Tibial nerve (tissue), 4 donors: ENCODE data around the gene PORCN. TPM values are rescaled to one million over a fixed set of nuclear protein-coding genes. Genes with fewer than 3 reads are reported as not detected.
"Not testable (repeated sequence)": the region's sequence is repeated elsewhere in the genome, so short reads cannot be mapped to it uniquely, and the experiment has no call there.

Experiments used
- DNase-seq, 2 donors: peaks; one replicate each; pipeline ENCODE4 v3.0.0-alpha.2; 2019; ENCODE audit warnings: low spot score in 2 of 2
- H3K27ac ChIP-seq, 4 donors: fragments of 200-600 bp; sonication (generic) in 3 of 4; one replicate each; pipeline ENCODE4 v1.5.1; 2017 to 2019; ENCODE audit warnings: mild to moderate bottlenecking in 1 of 4
- H3K27me3 ChIP-seq, 2 donors: fragments of 200-600 bp; sonication (generic) in 1 of 2; one replicate each; pipeline versions ENCODE4 v1.5.1 to v1.6.0; 2017 to 2019
- H3K36me3 ChIP-seq, 3 donors: fragments of 200-600 bp; sonication (generic); one replicate each; pipeline ENCODE4 v1.5.1; 2018 to 2019
- H3K4me1 ChIP-seq, 4 donors: fragments of 200-600 bp; sonication (generic) in 3 of 4; one replicate each; pipeline ENCODE4 v1.5.1; 2017 to 2019
- H3K4me3 ChIP-seq, 4 donors: fragments of 200-600 bp; sonication (generic) in 3 of 4; one replicate each; pipeline ENCODE4 v1.5.1; 2017 to 2019; ENCODE audit warnings: mild to moderate bottlenecking in 1 of 4, moderate library complexity in 1 of 4
- H3K9me3 ChIP-seq, 4 donors: fragments of 200-600 bp; sonication (generic) in 3 of 4; one replicate each; pipeline ENCODE4 v1.5.1; 2017 to 2019
- CTCF ChIP-seq, 5 experiments: fragments of 200-600 bp in 3 of 5; fragments of 450-650 bp in 2 of 5; sonication (generic) in 3 of 5; IDR thresholded peaks; one replicate each; pipeline ENCODE4 v1.5.1; 2016 to 2019; ENCODE audit warnings: antibody characterized with exemption in 5 of 5, mild to moderate bottlenecking in 3 of 5, moderate library complexity in 2 of 5
- EP300 ChIP-seq, 2 donors: sonication (generic); formaldehyde crosslinking; IDR thresholded peaks; one replicate each; pipeline ENCODE4 v1.6.1; 2017; ENCODE audit warnings: antibody characterized with exemption in 2 of 2, mild to moderate bottlenecking in 1 of 2
- POLR2A ChIP-seq, 2 donors: fragments of 450-650 bp; IDR thresholded peaks; one replicate each; pipeline ENCODE4 v1.6.1; 2017; ENCODE audit warnings: antibody characterized with exemption in 2 of 2, mild to moderate bottlenecking in 2 of 2, moderate library complexity in 2 of 2
- WGBS, 2 donors: methylation state at CpG; one replicate each; pipeline ENCODE4 v1.1.5; 2018; 5-methylcytosine and 5-hydroxymethylcytosine counted together
- total RNA-seq, 4 donors: library from RNA; depleted of rRNA; stranded (reverse); fragments of >200 nt; gene quantifications; one replicate each; pipeline ENCODE4 v1.1.0, GENCODE V29; 2016

The PORCN gene
- total RNA-seq, 4 donors from 2014 or later: 8.8 to 19.8 (median 16.1) TPM

DNA sequence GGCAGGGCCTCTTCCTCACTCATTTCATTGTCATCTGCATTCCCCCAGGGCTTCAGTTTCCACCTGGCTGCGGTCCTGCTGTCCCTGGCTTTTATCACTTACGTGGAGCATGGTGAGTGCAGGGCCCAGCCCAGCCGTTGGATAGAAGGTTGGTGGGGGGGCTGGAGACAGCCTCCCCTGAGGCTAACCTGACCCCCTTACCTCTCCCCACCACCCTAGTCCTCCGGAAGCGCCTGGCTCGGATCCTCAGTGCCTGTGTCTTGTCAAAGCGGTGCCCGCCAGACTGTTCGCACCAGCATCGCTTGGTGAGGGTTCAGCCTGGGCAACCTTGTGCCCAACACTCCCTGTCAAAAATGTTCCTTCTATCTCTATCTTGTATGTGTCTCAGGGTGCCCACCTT lies 7.0 kb downstream of the PORCN start:
- H3K4me3 ChIP-seq: no peak overlapping the region
- no peaks in the 10 kb centered on the region for H3K27me3 ChIP-seq
- H3K9me3 ChIP-seq: no peaks in the 10 kb centered on the region
- H3K4me1 ChIP-seq: no peaks in the 10 kb centered on the region
- no peak for TF ChIP-seq EP300 (IDR thresholded peaks at IDR 0.05)
- no peak for TF ChIP-seq CTCF (IDR thresholded peaks at IDR 0.05)
- TF ChIP-seq POLR2A (IDR thresholded peaks at IDR 0.05): no peak
- H3K36me3 ChIP-seq: peaks cover 0 to 34% (median 0%) of the 10 kb centered on the region in 3 donors
- DNase-seq: no peak
- H3K27ac ChIP-seq: no peak overlapping the region
- WGBS, 2 donors: 87 to 89% methylated on average over 8 to 10 of the region's 10 CpGs

DNA sequence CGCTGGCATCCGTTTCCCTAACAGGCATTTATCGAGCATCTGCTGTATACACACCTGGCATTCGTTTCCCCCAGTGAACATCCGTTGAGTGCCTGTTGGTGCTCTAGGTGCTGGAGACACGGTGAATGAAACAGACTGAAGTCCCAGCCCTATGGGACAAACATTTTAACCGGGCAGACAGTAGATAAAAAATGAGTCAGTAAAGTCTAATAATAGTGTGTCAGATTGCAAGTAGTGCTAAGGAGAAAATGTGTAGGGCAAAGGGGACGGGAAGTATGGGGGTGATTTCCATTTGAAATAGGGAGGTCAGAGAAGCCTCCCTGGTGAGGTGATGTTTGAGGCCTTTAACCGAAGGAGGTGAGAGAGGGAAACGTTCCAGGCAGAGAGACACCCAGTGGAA lies 7.5 kb downstream of the PORCN start:
- H3K4me1 ChIP-seq: no peaks in the 10 kb centered on the region
- TF ChIP-seq POLR2A (IDR thresholded peaks at IDR 0.05) (no peak), CTCF (IDR thresholded peaks at IDR 0.05) (no peak), EP300 (IDR thresholded peaks at IDR 0.05) (no peak)
- WGBS, 2 donors: 78 to 85% methylated on average over 10 of the region's 10 CpGs

DNA sequence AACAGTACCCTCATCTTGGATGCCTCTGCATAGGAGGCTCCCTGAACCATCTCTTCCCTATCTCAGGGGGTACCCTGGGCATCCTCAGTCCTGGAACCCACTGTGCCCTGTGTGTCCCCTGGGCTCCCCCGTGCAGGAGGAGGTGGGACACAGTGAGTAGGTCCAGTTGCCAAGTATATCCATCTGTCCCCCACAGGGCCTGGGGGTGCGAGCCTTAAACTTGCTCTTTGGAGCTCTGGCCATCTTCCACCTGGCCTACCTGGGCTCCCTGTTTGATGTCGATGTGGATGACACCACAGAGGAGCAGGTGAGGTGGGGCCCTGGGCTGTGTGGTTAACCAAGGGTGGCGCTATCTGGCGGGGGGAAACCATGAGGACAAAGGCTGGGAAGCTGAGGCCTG lies 8.2 kb downstream of the PORCN start:
- H3K9me3 ChIP-seq: no peaks in the 10 kb centered on the region
- WGBS, 2 donors: 72 to 84% methylated on average over 2 to 5 of the region's 5 CpGs
- TF ChIP-seq CTCF (IDR thresholded peaks at IDR 0.05): no peak
- no peak for TF ChIP-seq EP300 (IDR thresholded peaks at IDR 0.05)
- TF ChIP-seq POLR2A (IDR thresholded peaks at IDR 0.05): no peak
- no peaks in the 10 kb centered on the region for H3K4me1 ChIP-seq
- no peak for DNase-seq
- H3K27ac ChIP-seq: no peak overlapping the region
- H3K36me3 ChIP-seq: peaks cover 0 to 34% (median 0%) of the 10 kb centered on the region in 3 donors
- H3K27me3 ChIP-seq: no peaks in the 10 kb centered on the region
- H3K4me3 ChIP-seq: no peak overlapping the region

More for the DNA sequence above, 7.5 kb downstream of the PORCN start:
- Histone ChIP-seq H3K9me3 (no peaks in the 10 kb centered on the region), H3K36me3 (peaks cover 0 to 34% (median 0%) of the 10 kb centered on the region in 3 donors), H3K27ac (no peak overlapping the region), H3K27me3 (no peaks in the 10 kb centered on the region), H3K4me3 (no peak overlapping the region)
- no peak for DNase-seq

GRCh38 chrX:48519481-48519880 lies 10.7 kb downstream of the PORCN start:
- not testable (repeated sequence) for DNase-seq, H3K9me3 ChIP-seq, H3K27me3 ChIP-seq, H3K4me3 ChIP-seq, H3K4me1 ChIP-seq, H3K27ac ChIP-seq
- H3K36me3 ChIP-seq: peaks cover 0 to 24% (median 0%) of the 10 kb centered on the region in 3 donors
- 72 to 76% methylated on average over 4 of the region's 4 CpGs for WGBS, 2 donors

DNA sequence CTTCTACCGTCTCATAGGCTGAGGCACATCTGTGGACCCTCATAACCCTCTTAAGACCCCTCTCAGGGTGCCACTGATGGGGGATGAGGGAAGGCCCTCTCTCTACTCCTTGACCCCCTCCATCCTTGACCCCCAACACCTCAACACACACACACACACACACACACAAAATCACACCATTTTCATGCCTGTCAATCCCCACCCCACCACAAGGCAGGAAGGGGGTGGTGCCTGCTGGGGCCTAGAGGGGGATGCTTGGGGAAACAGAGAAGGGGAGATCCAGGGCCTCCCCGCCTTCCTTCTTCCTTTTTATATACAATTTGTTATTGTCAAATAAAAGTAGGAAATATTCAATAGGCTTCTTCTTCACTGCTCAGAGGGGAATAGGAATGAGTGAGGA lies 11.7 kb downstream of the PORCN start:
- Histone ChIP-seq H3K27me3 (no peaks in the 10 kb centered on the region), H3K27ac (no peak overlapping the region), H3K4me3 (no peak overlapping the region), H3K4me1 (peaks cover 0 to 7% (median 0%) of the 10 kb centered on the region in 4 donors), H3K36me3 (peaks cover 0 to 14% (median 0%) of the 10 kb centered on the region in 3 donors), H3K9me3 (no peaks in the 10 kb centered on the region)
- no peak for TF ChIP-seq EP300 (IDR thresholded peaks at IDR 0.05)
- no peak for TF ChIP-seq CTCF (IDR thresholded peaks at IDR 0.05)
- no peak for TF ChIP-seq POLR2A (IDR thresholded peaks at IDR 0.05)
- no peak for DNase-seq
- 84 to 97% methylated on average over 2 of the region's 2 CpGs for WGBS, 2 donors

GRCh38 chrX:48520976-48521352 lies 12.2 kb downstream of the PORCN start:
- H3K36me3 ChIP-seq: peaks cover 0 to 9% (median 0%) of the 10 kb centered on the region in 3 donors
- 27 to 49% methylated on average over 2 of the region's 2 CpGs for WGBS, 2 donors
- peaks cover 0 to 7% (median 0%) of the 10 kb centered on the region in 4 donors for H3K4me1 ChIP-seq
- peak overlapping the region in 2 of 4 donors; percentile 66 for H3K4me3 ChIP-seq
- no peaks in the 10 kb centered on the region for H3K27me3 ChIP-seq
- H3K9me3 ChIP-seq: no peaks in the 10 kb centered on the region
- peak overlapping the region in 1 of 4 donors; percentile 83 for H3K27ac ChIP-seq
- TF ChIP-seq EP300 (IDR thresholded peaks at IDR 0.05) (no peak), POLR2A (IDR thresholded peaks at IDR 0.05) (no peak), CTCF (IDR thresholded peaks at IDR 0.05) (no peak)
- DNase-seq: no peak
